HG02938 (cell line): ENCODE data around the gene THSD4.

ENCODE experiments used
- ATAC-seq: cut with Tn5 transposase; IDR thresholded peaks from one replicate; pipeline ENCODE4 v1.9.1; 2021; ENCODE audit warnings: mild to moderate bottlenecking, moderate library complexity; ENCODE audit not compliant: unreplicated experiment

THSD4 gene

GRCh38 chr15:71336671-71337070 lies 221.4 kb downstream of the THSD4 start:
- ATAC-seq: no peak

- ATAC-seq: no peak
These were observed 222.1 kb downstream of the THSD4 start for GRCh38 chr15:71337197-71337845.

GRCh38 chr15:71338265-71338664 lies 223.0 kb downstream of the THSD4 start:
- ATAC-seq: no peak

GRCh38 chr15:71338827-71339542 lies 223.7 kb downstream of the THSD4 start:
- no peak for ATAC-seq

GRCh38 chr15:71341811-71342550 lies 226.7 kb downstream of the THSD4 start:
- ATAC-seq: no peak

GRCh38 chr15:71342658-71343057 lies 227.4 kb downstream of the THSD4 start:
- ATAC-seq: no peak

- no peak for ATAC-seq
These were observed 229.0 kb downstream of the THSD4 start for GRCh38 chr15:71344316-71344715.

- no peak for ATAC-seq
These were observed 229.9 kb downstream of the THSD4 start for GRCh38 chr15:71345186-71345585.

- no peak for ATAC-seq
These were observed 231.2 kb downstream of the THSD4 start for GRCh38 chr15:71346464-71346863.

- ATAC-seq: no peak
These were observed 233.3 kb downstream of the THSD4 start for GRCh38 chr15:71348597-71348996.

GRCh38 chr15:71349336-71349735 lies 234.1 kb downstream of the THSD4 start:
- ATAC-seq: no peak

- no peak for ATAC-seq
These were observed 234.7 kb downstream of the THSD4 start for GRCh38 chr15:71349736-71350526.

- ATAC-seq: no peak
These were observed 235.5 kb downstream of the THSD4 start for GRCh38 chr15:71350622-71351378.

GRCh38 chr15:71352125-71352524 lies 236.9 kb downstream of the THSD4 start:
- ATAC-seq: no peak

GRCh38 chr15:71352765-71353164 lies 237.5 kb downstream of the THSD4 start:
- ATAC-seq: no peak

GRCh38 chr15:71353171-71353570 lies 237.9 kb downstream of the THSD4 start:
- ATAC-seq: no peak

GRCh38 chr15:71355268-71355667 lies 240.0 kb downstream of the THSD4 start:
- no peak for ATAC-seq

- ATAC-seq: no peak
These were observed 242.1 kb downstream of the THSD4 start for GRCh38 chr15:71357321-71357732.

GRCh38 chr15:71357967-71358366 lies 242.7 kb downstream of the THSD4 start:
- no peak for ATAC-seq

GRCh38 chr15:71359246-71359645 lies 244.0 kb downstream of the THSD4 start:
- ATAC-seq: no peak
